CD4-positive, alpha-beta T cell treated with Interferon alpha-2 for 1 hour (primary cell): ENCODE data around the gene AGO4.
A peak's percentile ranks its signal among the peaks of the same experiment; 100 is the strongest.
"Not testable (repeated sequence)": the region's sequence is repeated elsewhere in the genome, so short reads cannot be mapped to it uniquely, and the experiment has no call there.

Source experiments
- DNase-seq, 2 donors: peaks; one replicate each; pipeline ENCODE4 v3.0.0-alpha.2; 2020 to 2022

Gene AGO4

GRCh38 chr1:35807614-35808449 lies at the start of gene AGO4:
Gene AGO4 (plus strand): TSS chr1:35808016. CDS start chr1:35808417, 401 bp downstream.
- peak; percentile 5 to 45 for DNase-seq

- no peak for DNase-seq
These were observed 45.7 kb upstream of the AGO4 start for GRCh38 chr1:35762141-35762540.

- DNase-seq, result no peak
These were observed 44.6 kb upstream of the AGO4 start for GRCh38 chr1:35763201-35763600.

- DNase-seq, result no peak
These were observed 43.5 kb upstream of the AGO4 start for GRCh38 chr1:35764283-35764682.

- DNase-seq, result no peak
These were observed 39.2 kb upstream of the AGO4 start for GRCh38 chr1:35768350-35769187.

- peak; percentile 80 to 87 for DNase-seq
These were observed 38.5 kb upstream of the AGO4 start for GRCh38 chr1:35769188-35769758.

- no peak for DNase-seq
These were observed 34.1 kb upstream of the AGO4 start for GRCh38 chr1:35773711-35774110.

GRCh38 chr1:35776172-35776571 lies 31.6 kb upstream of the AGO4 start:
- DNase-seq, result not testable (repeated sequence)

- DNase-seq, result no peak
These were observed 30.7 kb upstream of the AGO4 start for GRCh38 chr1:35777109-35777508.

- no peak for DNase-seq
These were observed 24.7 kb upstream of the AGO4 start for GRCh38 chr1:35783055-35783583.

GRCh38 chr1:35784364-35784763 lies 23.5 kb upstream of the AGO4 start:
- DNase-seq, result not testable (repeated sequence)

GRCh38 chr1:35788139-35788538 lies 19.7 kb upstream of the AGO4 start:
- DNase-seq, result no peak

GRCh38 chr1:35790670-35791069 lies 17.1 kb upstream of the AGO4 start:
- no peak for DNase-seq

GRCh38 chr1:35795295-35795694 lies 12.5 kb upstream of the AGO4 start:
- no peak for DNase-seq

GRCh38 chr1:35797380-35797779 lies 10.4 kb upstream of the AGO4 start:
- DNase-seq, result no peak

GRCh38 chr1:35798019-35798418 lies 9.8 kb upstream of the AGO4 start:
- DNase-seq, result not testable (repeated sequence)

- DNase-seq, result peak; percentile 12 to 14
These were observed 7.5 kb upstream of the AGO4 start for GRCh38 chr1:35800167-35800887.

GRCh38 chr1:35808450-35809113 lies 766 bp downstream of the AGO4 start:
- DNase-seq, result peak in 1 of 2 donors; percentile 9

GRCh38 chr1:35809114-35810095 lies 1.6 kb downstream of the AGO4 start:
- DNase-seq, result no peak

GRCh38 chr1:35810096-35810881 lies 2.5 kb downstream of the AGO4 start:
- no peak for DNase-seq
